CD14-positive monocyte (primary cell): ENCODE data around the gene RPS6KA3. TPM values are rescaled to one million over a fixed set of nuclear protein-coding genes. Genes with fewer than 3 reads are reported as not detected.
A peak's percentile ranks its signal among the peaks of the same experiment; 100 is the strongest.

ENCODE experiments used
- DNase-seq, 3 donors: peaks; one replicate each; pipeline ENCODE4 v3.0.0-alpha.2; 2011 to 2022
- H2AFZ ChIP-seq: 2 replicates; pipeline ENCODE4 v1.6.0; 2012; ENCODE audit warnings: mild to moderate bottlenecking, low read depth, low read length, inconsistent platforms; ENCODE audit not compliant: insufficient read depth, poor library complexity, severe bottlenecking
- H3K27ac ChIP-seq, 2 donors: 1 replicate in 1 of 2; 2 replicates in 1 of 2; pipeline ENCODE4 v1.5.1; 2012 to 2013; ENCODE audit warnings: low read length in 2 of 2, control low read depth in 1 of 2, inconsistent platforms in 1 of 2, low read depth in 1 of 2, mild to moderate bottlenecking in 1 of 2
- H3K27me3 ChIP-seq, 2 donors: one replicate each; pipeline versions ENCODE4 v1.6.0 to v1.6.1; 2011 to 2013; ENCODE audit warnings: low read length in 2 of 2; ENCODE audit not compliant: control insufficient read depth in 2 of 2, insufficient read depth in 2 of 2
- H3K36me3 ChIP-seq, 2 donors: replicated peaks in 1 of 2; 1 replicate in 1 of 2; 2 replicates in 1 of 2; pipeline versions ENCODE4 v1.5.1 to v1.6.1; 2012 to 2013; ENCODE audit warnings: low read length in 2 of 2, control low read depth in 1 of 2, inconsistent platforms in 1 of 2, mild to moderate bottlenecking in 1 of 2; ENCODE audit not compliant: insufficient read depth in 2 of 2, control insufficient read depth in 1 of 2
- H3K4me1 ChIP-seq, 2 donors: 1 replicate in 1 of 2; 2 replicates in 1 of 2; pipeline versions ENCODE4 v1.5.1 to v1.6.1; 2012 to 2013; ENCODE audit warnings: low read length in 2 of 2, control low read depth in 1 of 2, inconsistent platforms in 1 of 2, mild to moderate bottlenecking in 1 of 2, moderate library complexity in 1 of 2; ENCODE audit not compliant: insufficient read depth in 2 of 2, control insufficient read depth in 1 of 2
- H3K4me2 ChIP-seq: replicated peaks from 2 replicates; pipeline ENCODE3; 2012; ENCODE audit warnings: low read length, moderate library complexity, mild to moderate bottlenecking; ENCODE audit not compliant: poor library complexity, severe bottlenecking; ENCODE audit errors: extremely low read depth
- H3K4me3 ChIP-seq, 3 experiments: fragments of 200-600 bp in 1 of 3; sonication (generic) in 1 of 3; replicated peaks in 1 of 3; 1 replicate in 2 of 3; 2 replicates in 1 of 3; pipeline ENCODE4 v1.5.1; 2011 to 2013; ENCODE audit warnings: low read length in 3 of 3, mild to moderate bottlenecking in 3 of 3, control low read depth in 2 of 3, low read depth in 2 of 3, inconsistent platforms in 1 of 3, moderate library complexity in 1 of 3
- H3K79me2 ChIP-seq: 2 replicates; pipeline ENCODE4 v1.6.0; 2012; ENCODE audit warnings: mild to moderate bottlenecking, control low read depth, inconsistent platforms, low read length, moderate library complexity; ENCODE audit not compliant: insufficient read depth
- H3K9ac ChIP-seq: 2 replicates; pipeline ENCODE4 v1.6.0; 2017; ENCODE audit warnings: low read length, mild to moderate bottlenecking; ENCODE audit not compliant: insufficient read depth, poor library complexity, severe bottlenecking
- H3K9me3 ChIP-seq, 2 donors: replicated peaks in 1 of 2; 1 replicate in 1 of 2; 2 replicates in 1 of 2; pipeline versions ENCODE4 v1.5.1 to v1.6.1; 2012 to 2013; ENCODE audit warnings: low read length in 2 of 2, control low read depth in 1 of 2; ENCODE audit not compliant: control insufficient read depth in 1 of 2, insufficient read depth in 1 of 2
- H4K20me1 ChIP-seq: 2 replicates; pipeline ENCODE4 v1.6.0; 2012; ENCODE audit warnings: mild to moderate bottlenecking, low read length, control low read depth, moderate library complexity; ENCODE audit not compliant: insufficient read depth
- H3K27ac Mint-ChIP-seq, 7 donors: one replicate each; pipeline ENCODE4 v1.8.0; 2020; ENCODE audit warnings: mild to moderate bottlenecking in 7 of 7, mixed read lengths in 7 of 7, moderate library complexity in 6 of 7, inconsistent platforms in 2 of 7
- H3K27me3 Mint-ChIP-seq, 3 donors: one replicate each; pipeline ENCODE4 v1.8.0; 2021 to 2022; ENCODE audit warnings: low read depth in 3 of 3, mild to moderate bottlenecking in 3 of 3, mixed read lengths in 3 of 3, moderate library complexity in 3 of 3, inconsistent platforms in 1 of 3
- H3K36me3 Mint-ChIP-seq, 2 donors: one replicate each; pipeline ENCODE4 v1.8.0; 2020; ENCODE audit warnings: mixed read lengths in 2 of 2, inconsistent platforms in 1 of 2, mild to moderate bottlenecking in 1 of 2
- H3K4me1 Mint-ChIP-seq: one replicate; pipeline ENCODE4 v1.8.0; 2020; ENCODE audit warnings: mild to moderate bottlenecking, mixed read lengths
- H3K4me3 Mint-ChIP-seq, 2 donors: one replicate each; pipeline ENCODE4 v1.8.0; 2020; ENCODE audit warnings: mild to moderate bottlenecking in 2 of 2, mixed read lengths in 2 of 2, moderate library complexity in 1 of 2
- H3K9me3 Mint-ChIP-seq, 7 donors: one replicate each; pipeline ENCODE4 v1.8.0; 2020 to 2022; ENCODE audit warnings: mixed read lengths in 7 of 7, mild to moderate bottlenecking in 6 of 7, moderate library complexity in 6 of 7, inconsistent platforms in 2 of 7
- CTCF ChIP-seq: fragments of 200-600 bp; IDR thresholded peaks from one replicate; pipeline ENCODE4 v1.8.0; 2022; ENCODE audit warnings: antibody characterized with exemption, mild to moderate bottlenecking
- WGBS: methylation state at CpG from one replicate; pipeline ENCODE4 v1.1.5; 2013; ENCODE audit warnings: missing lambda C conversion rate; ENCODE audit not compliant: insufficient coverage; 5-methylcytosine and 5-hydroxymethylcytosine counted together
- intact Hi-C, 2 donors: fragments of 100-400 bp; cut with micrococcal nuclease; formaldehyde crosslinking; loops; one replicate each; pipeline versions ENCODE4 v1.15.0 to v1.15.1; 2023
- polyA plus RNA-seq, 3 donors: library from polyadenylated mRNA; depleted of rRNA in 1 of 3; unstranded in 2 of 3; stranded (reverse) in 1 of 3; fragments of 300-500 nt in 2 of 3; fragments of >200 nt in 1 of 3; fragmentation: Illumina TruSeq in 2 of 3; gene quantifications; 1 replicate in 2 of 3; 2 replicates in 1 of 3; pipeline ENCODE4 v1.2.3, GENCODE V29; 2012 to 2021

Gene RPS6KA3
- polyA plus RNA-seq, 3 donors = 14.6 to 28.2 (median 21.6) TPM

DNA sequence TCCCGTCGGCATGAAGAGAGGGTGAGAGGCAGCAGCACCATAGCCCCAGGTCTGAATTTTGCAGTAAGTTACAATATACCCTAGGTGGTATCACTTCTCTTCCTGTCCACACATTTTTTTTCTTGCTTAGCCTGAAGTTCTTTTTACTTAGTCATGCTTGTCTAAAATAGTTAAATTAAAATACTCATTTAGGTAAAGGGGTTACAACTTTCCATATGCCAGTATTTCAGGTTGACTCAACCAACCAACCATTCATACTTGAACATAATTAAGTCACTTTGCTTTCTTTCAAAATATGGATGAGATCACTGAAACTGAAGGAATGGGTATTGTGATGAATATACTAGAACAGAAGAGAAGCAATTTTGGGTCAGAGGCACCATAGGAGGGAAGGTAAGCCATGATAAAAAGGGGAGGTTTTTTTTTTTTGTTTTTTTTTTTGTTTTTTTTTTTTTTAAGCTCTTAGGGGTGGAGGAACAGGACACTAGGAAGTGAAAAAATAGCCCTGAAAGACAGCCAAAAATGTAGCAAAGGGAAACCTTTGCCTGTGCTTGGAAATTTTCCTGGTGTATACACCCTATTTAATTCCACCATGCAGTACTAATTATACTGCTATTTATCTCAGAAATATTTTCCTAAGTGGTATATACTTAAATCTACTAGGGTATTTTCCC is 41.8 kb downstream of the RPS6KA3 start:
- Histone ChIP-seq H3K79me2 (peaks cover 31% of the 10 kb centered on the region), H3K9me3 (no peaks in the 10 kb centered on the region), H3K4me3 (no peak overlapping the region), H3K27me3 (peaks cover 0 to 2% of the 10 kb centered on the region in 2 donors), H3K9ac (no peak overlapping the region), H3K4me2 (no peak overlapping the region), H3K36me3 (peaks cover 15 to 17% of the 10 kb centered on the region in 2 donors), H3K4me1 (peaks cover 0 to 2% of the 10 kb centered on the region in 2 donors), H4K20me1 (peaks cover 77% of the 10 kb centered on the region), H3K27ac (no peak overlapping the region), H2AFZ (no peak overlapping the region)
- H3K4me1 Mint-ChIP-seq = peaks cover 25% of the 10 kb centered on the region
- intact Hi-C loops = no loop called here
- no peak overlapping the region for H3K27ac Mint-ChIP-seq
- peaks cover 0 to 1% (median 0%) of the 10 kb centered on the region in 7 donors for H3K9me3 Mint-ChIP-seq
- H3K36me3 Mint-ChIP-seq = peaks cover 17 to 34% of the 10 kb centered on the region in 2 donors
- WGBS = no CpG with 5 or more reads among the region's 2 CpGs
- no peak overlapping the region for H3K4me3 Mint-ChIP-seq
- DNase-seq = no peak
- TF ChIP-seq CTCF = no peak
- H3K27me3 Mint-ChIP-seq = peaks cover 0 to 12% (median 0%) of the 10 kb centered on the region in 3 donors

DNA sequence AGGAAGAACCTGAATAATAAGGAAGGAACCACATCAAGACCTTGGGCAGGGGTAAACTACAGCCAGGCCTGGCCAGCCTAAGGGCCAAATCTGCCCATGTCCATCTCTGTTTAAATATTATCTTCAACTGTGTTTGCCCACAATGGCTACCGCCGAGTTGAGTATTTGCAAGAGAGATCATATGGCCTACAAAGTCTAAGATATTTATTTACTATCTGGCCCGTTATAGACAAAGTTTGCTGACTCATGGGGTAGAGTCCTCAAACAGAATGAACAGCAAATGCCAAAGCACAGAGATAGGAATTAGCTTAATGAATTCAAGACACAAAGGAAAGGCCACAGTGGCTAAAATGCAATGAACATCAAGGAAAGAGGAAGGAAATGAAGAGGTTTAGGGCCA is 44.8 kb downstream of the RPS6KA3 start:
- Mint-ChIP-seq H3K27me3 (peaks cover 0 to 15% (median 0%) of the 10 kb centered on the region in 3 donors), H3K27ac (peak overlapping the region in 1 of 7 donors; percentile 70)
- intact Hi-C loops = no loop called here

More for the DNA sequence above, 44.8 kb downstream of the RPS6KA3 start:
- no peak for DNase-seq
- Histone ChIP-seq H4K20me1 (peaks cover 69% of the 10 kb centered on the region), H3K4me1 (peaks cover 5 to 7% of the 10 kb centered on the region in 2 donors), H3K9ac (no peak overlapping the region), H2AFZ (no peak overlapping the region), H3K27ac (no peak overlapping the region), H3K4me3 (no peak overlapping the region), H3K79me2 (peaks cover 32% of the 10 kb centered on the region), H3K4me2 (no peak overlapping the region), H3K27me3 (peaks cover 0 to 6% of the 10 kb centered on the region in 2 donors), H3K36me3 (no peaks in the 10 kb centered on the region), H3K9me3 (no peaks in the 10 kb centered on the region)
- WGBS = no CpG with 5 or more reads among the region's 3 CpGs
- H3K4me3 Mint-ChIP-seq = no peak overlapping the region
- H3K36me3 Mint-ChIP-seq = peaks cover 3 to 17% of the 10 kb centered on the region in 2 donors
- no peak for TF ChIP-seq CTCF
- H3K9me3 Mint-ChIP-seq = no peaks in the 10 kb centered on the region
- H3K4me1 Mint-ChIP-seq = peaks cover 28% of the 10 kb centered on the region
